Activated CD8-positive, alpha-beta memory T cell treated with anti-CD3 and anti-CD28 coated beads, Interleukin-2, amount 50 U/mL, for 1 hour (primary cell): Measurements from ENCODE around the gene ABCF3.

Experiments used
- DNase-seq: peaks from one replicate; pipeline ENCODE4 v3.0.0-alpha.2; 2020; ENCODE audit errors: extremely low read depth

The ABCF3 gene

GRCh38 chr3:184233127-184233843, 47.3 kb downstream of the ABCF3 start:
- no peak for DNase-seq

DNA sequence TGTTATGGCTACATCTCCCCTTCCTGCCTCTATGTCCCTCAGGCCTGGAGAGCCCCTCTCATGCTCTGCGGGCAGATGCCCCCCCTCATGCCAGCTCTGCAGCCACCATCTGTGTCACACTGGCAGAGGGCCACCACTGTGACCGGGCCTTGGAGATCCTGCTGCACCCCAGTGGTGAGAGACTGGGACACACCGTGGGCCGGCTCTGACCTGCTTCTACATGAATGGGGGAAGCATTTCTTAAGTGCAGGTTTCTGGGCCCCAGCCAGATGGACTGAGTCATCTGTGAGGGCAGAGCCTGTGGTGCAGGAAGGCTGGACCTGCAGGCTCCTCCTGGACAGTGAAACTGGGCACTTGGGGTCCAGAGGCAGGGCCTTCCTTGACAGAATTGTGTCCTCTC, 48.2 kb downstream of the ABCF3 start:
- no peak for DNase-seq

- no peak for DNase-seq
These were observed 48.8 kb downstream of the ABCF3 start for GRCh38 chr3:184234671-184235380.

- no peak for DNase-seq
These were observed 49.5 kb downstream of the ABCF3 start for GRCh38 chr3:184235381-184236032.

- DNase-seq = no peak
These were observed 50.0 kb downstream of the ABCF3 start for GRCh38 chr3:184236033-184236410.

DNA sequence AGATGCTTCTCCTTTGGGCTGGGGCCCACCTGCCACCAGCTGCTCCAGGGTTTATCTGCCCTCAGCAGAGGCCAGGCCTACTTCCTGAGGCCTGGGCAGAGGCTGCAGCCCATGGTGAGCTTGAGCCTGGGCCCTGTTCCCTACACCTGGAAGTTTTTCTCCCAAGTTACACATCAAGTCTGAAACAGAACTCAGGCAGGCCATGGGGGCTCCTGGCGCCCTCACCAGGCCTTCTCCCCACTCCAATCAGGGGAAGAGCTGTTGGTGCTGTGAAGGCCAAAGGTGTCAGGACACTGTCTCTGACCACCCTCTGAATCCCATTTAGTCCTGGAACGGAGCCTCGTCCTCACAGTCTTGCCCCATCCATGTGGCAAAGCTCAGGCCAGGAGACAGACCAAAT, 50.6 kb downstream of the ABCF3 start:
- DNase-seq = no peak

GRCh38 chr3:184237211-184237610, 51.2 kb downstream of the ABCF3 start:
- DNase-seq = no peak

GRCh38 chr3:184237807-184238206, 51.8 kb downstream of the ABCF3 start:
- no peak for DNase-seq

DNA sequence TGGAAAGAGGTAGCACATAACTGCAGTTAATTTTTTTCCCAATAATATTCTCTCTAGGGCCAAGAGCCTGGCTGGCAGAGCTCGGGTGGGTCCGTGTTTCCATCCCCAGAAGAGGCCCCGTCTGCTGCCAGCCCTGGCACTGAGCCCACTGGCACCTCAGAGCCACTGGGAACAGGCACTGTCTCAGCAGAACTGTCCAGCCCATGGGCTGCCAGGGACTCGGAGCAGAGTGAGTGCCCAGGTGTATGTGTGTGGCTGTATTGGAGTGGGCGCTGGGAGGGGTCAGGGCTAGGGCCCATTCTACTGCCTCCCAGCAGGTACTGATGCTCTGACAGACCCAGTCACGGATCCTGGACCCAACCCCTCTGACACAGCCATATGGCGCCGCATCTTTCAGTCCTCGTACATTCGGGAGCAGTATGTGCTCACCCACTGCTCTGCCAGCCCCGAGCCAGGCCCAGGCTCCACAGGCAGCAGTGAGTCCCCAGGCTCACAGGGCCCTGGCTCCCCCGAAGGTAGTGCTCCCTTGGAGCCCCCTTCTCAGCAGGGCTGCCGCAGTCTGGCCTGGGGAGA, 52.3 kb downstream of the ABCF3 start:
- DNase-seq = no peak

DNA sequence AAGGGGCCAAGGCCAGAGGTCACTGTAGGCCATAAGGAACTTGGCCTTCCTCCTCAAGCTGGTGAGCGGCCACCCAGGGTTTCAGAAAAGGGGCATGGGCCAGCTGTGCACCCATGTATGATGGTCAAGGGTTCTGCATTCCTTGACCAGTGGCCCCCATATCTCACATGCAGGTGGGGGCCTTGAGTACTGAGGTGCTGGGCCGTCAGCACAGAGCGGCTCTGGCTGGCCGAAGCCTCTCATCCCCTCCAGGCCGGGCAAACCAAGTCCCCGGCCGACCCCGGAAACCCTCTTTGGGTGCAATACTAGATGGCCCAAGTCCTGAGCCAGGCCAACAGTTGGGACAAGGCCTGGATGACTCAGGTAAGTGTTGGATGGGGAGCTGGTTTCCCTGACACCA, 53.2 kb downstream of the ABCF3 start:
- no peak for DNase-seq

- no peak for DNase-seq
These were observed 53.7 kb downstream of the ABCF3 start for GRCh38 chr3:184239708-184240107.

GRCh38 chr3:184240384-184241140, 54.6 kb downstream of the ABCF3 start:
- no peak for DNase-seq

GRCh38 chr3:184241141-184241446, 55.1 kb downstream of the ABCF3 start:
- no peak for DNase-seq

DNA sequence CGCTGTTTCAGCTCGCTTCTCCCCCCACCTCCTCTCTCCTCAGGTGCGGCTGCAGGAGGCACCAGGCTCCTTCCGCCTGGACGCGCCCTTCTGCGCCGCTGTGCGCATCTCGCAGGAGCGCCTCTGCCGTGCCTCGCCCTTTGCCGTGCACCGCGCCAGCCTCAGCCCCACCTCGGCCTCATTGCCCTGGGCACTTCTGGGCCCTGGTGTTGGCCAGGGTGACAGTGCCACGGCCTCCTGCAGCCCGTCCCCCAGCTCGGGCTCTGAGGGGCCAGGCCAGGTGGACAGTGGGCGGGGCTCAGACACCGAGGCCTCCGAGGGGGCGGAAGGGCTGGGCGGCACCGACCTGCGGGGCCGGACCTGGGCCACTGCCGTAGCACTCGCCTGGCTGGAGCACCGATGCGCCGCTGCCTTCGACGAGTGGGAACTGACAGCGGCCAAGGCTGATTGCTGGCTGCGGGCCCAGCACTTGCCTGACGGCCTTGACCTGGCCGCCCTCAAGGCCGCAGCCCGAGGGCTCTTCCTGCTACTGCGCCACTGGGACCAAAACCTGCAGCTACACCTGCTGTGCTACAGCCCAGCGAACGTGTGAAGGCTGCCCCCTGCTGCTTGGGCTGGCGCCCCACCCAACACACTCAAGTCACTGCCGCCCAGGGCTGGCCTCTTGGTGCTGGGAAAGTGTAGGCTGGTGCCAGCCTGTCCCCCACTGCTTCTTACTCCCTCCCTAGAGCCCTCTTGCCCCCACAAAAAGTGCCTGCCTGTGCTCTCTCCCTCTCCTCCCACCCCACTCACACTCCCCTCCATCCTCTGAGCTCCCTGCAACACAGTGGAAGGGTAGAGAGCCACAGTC, 55.7 kb downstream of the ABCF3 start:
- DNase-seq = no peak

- no peak for DNase-seq
These were observed 56.3 kb downstream of the ABCF3 start for GRCh38 chr3:184242297-184242685.
